Forelimb muscle (tissue), 1 donor: ENCODE measurements around the gene APBA2. TPM values are rescaled to one million over a fixed set of nuclear protein-coding genes. Genes with fewer than 3 reads are reported as not detected.
"Not testable (repeated sequence)": the region's sequence is repeated elsewhere in the genome, so short reads cannot be mapped to it uniquely, and the experiment has no call there.

Experiments
- DNase-seq: peaks from one replicate; pipeline ENCODE4 v3.0.0-alpha.2; 2013; ENCODE audit warnings: low read depth
- polyA plus RNA-seq: library from polyadenylated mRNA; unstranded; fragments of 120-200 nt; gene quantifications from one replicate; pipeline ENCODE4 v1.2.1, GENCODE V29; 2013; ENCODE audit not compliant: insufficient read length

APBA2 gene
- polyA plus RNA-seq, 1 donor: 3.9 TPM

GRCh38 chr15:28997791-28998190 is 112.0 kb downstream of the APBA2 start:
- DNase-seq: no peak

DNA sequence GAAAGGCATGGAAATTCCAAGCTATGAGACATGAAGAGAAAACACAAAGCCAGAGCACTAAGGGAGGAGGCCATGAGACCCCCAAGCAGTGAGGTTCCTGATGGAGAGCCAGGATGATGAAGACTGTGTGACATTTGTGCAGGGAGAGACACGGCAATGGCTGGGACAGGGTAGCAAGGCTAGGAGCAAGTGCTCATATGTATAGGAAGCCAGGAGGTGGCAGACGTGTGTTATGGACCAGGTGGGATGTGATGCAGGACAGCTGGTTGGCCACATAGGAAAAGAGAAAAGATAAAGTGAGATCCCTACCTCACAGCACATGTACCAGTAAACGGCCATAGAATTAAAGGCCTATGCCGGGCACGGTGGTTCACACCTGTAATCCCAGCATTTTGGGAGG is 112.7 kb downstream of the APBA2 start:
- DNase-seq: no peak

DNA sequence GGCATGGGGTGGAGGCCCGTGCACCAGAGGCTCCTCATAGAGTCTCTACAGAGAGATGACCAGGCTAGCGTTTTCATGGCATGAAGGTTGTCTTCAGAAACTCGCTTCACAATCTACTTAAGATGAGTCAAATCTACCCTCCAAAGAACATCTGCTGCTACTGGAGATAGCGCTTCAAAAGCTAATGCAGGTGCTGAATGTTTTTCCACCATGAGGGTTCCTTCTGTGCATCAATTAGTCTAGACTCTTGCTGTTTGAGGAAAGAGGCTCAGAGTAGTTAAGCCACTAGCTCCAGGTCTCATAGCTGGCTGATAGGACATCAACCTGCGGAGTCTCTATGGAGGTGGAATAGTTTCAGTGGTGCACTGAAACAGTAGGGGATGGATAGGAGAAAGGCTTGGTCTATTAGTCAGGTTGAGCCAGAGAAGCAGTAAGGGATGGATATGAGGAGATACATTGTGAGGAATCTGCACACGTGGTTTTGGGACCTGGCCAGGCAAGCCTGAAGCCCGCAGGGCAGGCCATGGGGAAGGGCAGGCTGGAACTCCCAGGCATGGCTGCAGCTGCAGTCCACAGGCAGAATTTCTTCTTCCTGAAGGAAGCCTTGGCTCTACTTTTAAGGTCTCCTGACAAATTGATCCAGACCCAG is 117.5 kb downstream of the APBA2 start:
- DNase-seq: no peak

DNA sequence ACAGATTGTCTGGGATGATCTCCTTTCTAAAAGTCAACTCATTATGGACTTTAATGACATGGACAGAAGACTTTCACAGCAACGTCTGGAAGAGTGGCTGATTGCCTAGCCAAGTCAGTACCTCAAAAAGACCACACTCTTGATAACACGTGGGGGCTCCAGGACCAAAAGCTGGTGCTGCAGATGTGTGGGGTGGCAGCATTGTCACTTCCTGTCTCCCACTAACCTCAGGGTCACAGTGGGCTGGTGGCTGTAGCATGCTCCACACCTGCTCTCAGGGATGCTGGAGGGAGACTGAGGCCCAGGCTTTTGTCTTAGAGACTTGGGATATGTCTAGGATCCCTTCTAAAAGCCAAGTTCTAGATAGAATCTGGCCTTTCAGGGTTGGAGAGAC is 118.1 kb downstream of the APBA2 start:
- DNase-seq: no peak

DNA sequence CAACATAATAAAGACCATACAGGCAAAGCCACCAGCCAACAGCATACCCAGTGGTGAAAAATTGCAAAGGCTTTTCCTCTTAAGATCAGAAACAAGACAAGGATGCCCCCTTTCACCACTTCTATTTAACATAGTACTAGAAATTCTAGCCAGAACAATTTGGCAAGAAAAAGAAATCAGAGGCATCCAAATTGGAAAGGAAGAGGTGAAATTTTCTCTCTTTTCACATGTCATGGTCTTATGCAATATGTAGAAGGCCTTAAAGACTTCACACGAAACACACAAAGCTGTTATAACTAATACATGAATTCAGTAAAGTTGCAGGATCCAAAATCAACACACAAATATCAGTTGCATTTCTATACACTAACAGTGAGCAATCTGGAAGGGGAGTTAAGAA is 120.2 kb downstream of the APBA2 start:
- no peak for DNase-seq

- no peak for DNase-seq
Observed at GRCh38 chr15:29008846-29009245, 123.1 kb downstream of the APBA2 start.

GRCh38 chr15:29012097-29012496 is 126.3 kb downstream of the APBA2 start:
- no peak for DNase-seq

- DNase-seq: no peak
Observed at GRCh38 chr15:29014493-29014892, 128.7 kb downstream of the APBA2 start.

DNA sequence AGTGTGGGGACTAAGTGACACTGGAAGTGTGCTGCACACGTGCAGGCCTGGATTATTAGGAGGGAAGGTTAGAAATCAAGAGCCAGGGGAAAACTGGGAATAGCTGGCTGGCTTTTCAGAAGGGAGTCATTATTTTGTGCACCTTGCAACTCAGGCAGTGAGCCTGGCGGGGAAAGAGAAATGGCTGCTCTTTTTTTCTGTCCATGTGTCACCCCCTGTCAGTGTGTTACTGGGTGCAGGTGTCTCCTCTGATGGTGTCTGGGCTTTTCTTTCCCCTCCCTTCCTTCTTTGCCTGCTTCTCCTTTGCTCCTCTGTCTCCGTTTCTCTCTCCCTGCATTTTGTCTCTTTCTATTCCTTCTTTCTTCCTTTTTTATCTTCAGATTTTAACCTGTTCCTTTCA is 130.7 kb downstream of the APBA2 start:
- DNase-seq: no peak

DNA sequence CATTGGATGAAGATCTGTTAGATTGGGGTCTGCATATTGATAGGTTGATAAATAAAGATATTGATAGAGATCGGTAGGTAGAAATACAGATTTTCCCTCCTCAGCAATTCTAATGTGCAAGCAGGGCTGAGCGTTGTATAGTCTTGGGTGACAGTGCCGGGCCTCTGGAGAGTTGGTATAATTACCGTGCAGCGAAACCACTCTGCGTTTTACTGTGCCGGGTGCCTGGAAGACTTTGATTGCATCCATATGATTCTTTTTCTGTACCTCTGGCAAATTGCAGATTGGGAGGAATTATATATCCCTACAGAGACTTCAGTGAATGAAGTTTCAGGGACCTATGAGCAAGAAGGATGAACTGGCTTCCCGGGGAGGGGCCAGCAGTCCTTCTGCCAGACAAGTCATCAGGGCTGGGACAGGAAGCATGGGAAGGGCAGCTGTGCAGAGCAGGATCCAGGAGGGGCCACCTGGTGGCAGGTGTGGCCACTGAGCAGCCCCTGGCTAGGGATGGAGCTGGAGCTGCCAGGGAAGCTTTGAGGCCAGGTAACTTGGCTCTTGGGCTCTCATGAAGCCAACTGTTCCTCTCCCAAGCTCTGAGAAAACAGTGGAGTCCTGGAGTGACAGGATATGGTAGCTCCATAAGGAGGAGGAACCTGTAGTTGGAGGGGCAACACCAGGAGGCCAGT is 132.5 kb downstream of the APBA2 start:
- DNase-seq: no peak

- no peak for DNase-seq
Observed at GRCh38 chr15:29018995-29019976, 133.5 kb downstream of the APBA2 start.

DNA sequence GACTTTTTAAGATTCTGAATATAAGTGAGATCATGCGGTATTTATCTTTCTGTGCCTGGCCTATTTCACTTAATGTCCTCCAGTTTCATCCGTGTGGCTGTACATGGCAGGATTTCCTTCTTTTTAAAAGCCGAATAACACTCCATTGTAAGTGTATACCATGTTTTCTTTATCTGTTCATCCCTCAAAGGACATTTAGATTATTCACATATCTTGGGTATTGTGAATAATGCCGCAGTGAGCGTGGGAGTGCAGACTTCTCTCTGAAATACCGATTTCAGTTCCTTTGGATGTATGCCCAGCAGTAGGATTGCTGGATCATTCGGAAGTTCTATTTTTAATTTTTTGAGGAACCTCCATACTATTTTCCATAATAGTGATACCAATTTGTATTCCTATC is 136.1 kb downstream of the APBA2 start:
- DNase-seq: no peak

- DNase-seq: no peak
Observed at GRCh38 chr15:29024662-29025061, 138.9 kb downstream of the APBA2 start.

GRCh38 chr15:29025411-29025810 is 139.6 kb downstream of the APBA2 start:
- not testable (repeated sequence) for DNase-seq

DNA sequence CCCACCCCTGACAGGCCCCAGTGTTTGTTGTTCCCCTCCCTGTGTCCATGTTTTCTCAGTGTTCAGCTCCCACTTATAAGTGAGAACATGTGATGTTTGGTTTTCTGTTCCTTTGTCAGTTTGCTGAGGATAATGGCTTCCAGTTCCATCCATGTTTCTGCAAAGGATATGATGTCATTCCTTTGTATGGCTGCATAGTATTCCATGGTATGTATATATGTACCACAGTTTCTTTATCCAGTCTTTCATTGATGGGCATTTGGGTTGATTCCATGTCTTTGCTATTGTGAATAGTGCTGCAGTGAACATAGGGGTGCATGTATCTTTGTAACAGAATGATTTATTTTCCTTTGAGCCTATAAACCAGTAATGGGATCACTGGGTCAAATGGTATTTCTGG is 142.4 kb downstream of the APBA2 start:
- not testable (repeated sequence) for DNase-seq

DNA sequence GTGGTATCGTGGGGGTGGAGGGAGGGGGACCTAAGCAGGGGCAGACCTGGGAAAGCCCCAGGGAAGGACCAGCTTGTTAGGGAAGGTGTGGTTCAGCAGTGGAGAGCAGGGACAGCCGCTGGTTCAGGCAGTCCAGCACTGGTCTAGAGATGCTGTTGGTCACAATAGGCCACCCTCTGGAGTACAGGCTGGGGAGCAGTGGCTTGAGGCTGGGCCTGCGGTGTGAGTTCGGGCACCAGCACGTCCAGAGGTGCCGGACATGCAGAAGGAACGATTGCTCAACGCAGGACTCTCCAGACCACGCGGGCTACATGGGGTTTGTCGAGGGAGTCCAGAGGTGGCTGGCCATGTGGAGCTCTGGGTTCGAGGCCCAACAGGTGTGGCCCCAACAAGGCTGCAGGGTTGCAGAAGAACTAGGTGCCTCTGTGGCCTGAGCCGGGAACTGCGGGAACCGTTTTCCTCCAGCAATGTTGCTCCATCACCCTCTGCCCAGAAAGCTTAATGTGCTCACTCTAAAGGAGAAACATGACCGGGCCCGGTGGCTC is 143.9 kb downstream of the APBA2 start:
- no peak for DNase-seq

DNA sequence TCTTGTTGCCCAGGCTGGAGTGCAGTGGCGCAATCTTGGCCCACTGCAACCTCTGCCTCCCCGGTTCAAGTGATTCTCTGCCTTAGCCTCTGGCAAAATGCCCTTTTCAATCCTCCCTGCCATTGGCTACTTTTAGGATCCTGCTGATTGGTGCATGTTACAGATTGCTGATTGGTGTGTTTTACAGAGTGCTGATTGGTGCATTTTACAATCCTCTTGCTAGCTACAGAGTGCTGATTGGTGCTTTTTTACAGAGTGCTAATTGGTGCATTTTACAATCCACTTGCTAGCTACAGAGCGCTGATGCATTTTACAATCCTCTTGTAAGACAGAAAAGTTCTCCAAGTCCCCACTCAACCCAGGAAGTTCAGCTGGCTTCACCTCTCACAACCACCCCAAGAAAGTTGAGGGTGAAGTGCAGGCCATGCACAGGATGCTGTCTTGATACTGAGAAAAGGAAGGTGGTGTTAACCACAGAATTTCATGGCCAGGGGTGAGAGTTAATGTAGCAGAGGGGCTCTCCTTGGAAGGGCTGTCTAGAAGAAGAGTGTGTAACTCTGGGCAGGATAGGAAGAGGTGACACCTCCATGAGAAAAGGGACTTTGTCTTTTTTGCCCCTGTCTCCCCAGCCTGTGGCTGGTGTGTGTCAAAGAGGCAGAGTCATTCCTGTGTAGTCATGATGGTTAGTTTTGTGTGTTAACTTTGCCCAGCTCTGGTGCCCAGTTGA is 145.9 kb downstream of the APBA2 start:
- no peak for DNase-seq

- no peak for DNase-seq
Observed at GRCh38 chr15:29032229-29032625, 146.5 kb downstream of the APBA2 start.

GRCh38 chr15:29032751-29033150 is 147.0 kb downstream of the APBA2 start:
- DNase-seq: no peak

DNA sequence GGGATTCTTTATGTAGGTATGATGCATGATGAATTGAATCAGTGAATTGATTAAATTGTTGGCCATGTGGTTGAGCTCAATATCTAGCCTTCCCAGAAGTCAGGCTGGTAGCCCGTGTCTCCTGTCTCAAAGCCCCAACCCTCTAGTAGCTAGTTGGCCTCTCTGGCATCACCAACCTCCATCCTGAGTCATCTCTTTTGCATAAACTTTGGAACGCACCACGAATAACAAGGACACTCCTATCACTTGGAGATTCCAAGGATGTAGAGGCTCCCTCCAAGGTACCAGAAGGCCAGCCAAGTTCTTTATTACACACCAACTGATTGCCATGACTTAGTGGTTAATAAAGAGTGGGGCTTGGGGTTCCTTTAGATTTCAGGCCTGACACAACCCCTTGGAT is 148.4 kb downstream of the APBA2 start:
- DNase-seq: no peak

DNA sequence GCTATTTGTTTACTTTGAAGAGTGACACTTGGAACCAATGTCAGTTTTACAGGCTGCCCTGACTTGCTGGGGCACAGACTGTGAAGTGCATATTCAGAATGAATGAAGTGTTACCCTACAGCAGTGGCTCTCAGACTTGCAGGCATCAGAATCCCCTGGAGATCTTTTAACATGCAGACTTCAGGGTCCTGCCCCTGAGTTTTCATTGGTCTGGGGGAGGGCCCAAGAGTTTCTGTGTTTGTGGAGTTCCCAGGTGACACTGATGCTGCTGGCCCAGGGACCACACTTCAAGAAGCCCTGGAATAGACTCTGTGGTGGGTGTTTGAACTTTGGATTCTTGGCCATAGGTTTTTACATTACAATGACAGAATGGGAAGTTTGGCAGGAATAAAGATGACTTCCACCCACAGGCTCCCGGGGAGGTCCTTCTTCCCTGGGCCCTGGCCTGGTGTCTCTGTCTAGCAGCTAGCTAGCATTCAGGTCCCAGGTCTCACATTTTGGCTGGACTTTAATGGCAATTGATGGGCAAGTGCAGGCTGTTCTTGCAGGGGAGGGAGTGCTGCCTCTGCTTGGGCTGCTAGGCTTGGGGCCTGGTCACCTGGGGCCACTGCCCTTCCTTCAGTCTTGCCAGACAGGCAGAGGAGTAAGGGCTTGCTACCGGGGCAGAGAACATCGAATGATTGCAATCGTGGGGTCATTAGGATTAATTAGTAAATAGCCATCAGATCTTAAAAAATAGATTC is 149.0 kb downstream of the APBA2 start:
- no peak for DNase-seq
